Thyroid gland (tissue), 4 donors: ENCODE results near the gene WDR46.

Experiments used
- CTCF ChIP-seq, 6 experiments: fragments of 200-600 bp in 3 of 6; fragments of 450-650 bp in 3 of 6; sonication (generic) in 3 of 6; IDR thresholded peaks; one replicate each; pipeline ENCODE4 v1.5.1; 2016 to 2019; ENCODE audit warnings: antibody characterized with exemption in 6 of 6, mild to moderate bottlenecking in 2 of 6, inconsistent platforms in 1 of 6, moderate library complexity in 1 of 6
- POLR2A ChIP-seq, 2 donors: fragments of 450-650 bp; IDR thresholded peaks; one replicate each; pipeline ENCODE4 v1.6.1; 2017; ENCODE audit warnings: antibody characterized with exemption in 2 of 2, mild to moderate bottlenecking in 2 of 2, moderate library complexity in 1 of 2

GRCh38 chr6:33249732-33250630 is 39.1 kb downstream of the WDR46 start:
- no peak for TF ChIP-seq CTCF (IDR thresholded peaks at IDR 0.05)
- TF ChIP-seq POLR2A (IDR thresholded peaks at IDR 0.05): no peak
